Activated CD4-positive, alpha-beta T cell treated with anti-CD3 and anti-CD28 coated beads for 36 hours (primary cell): ENCODE data around the gene TTLL9. TPM values are rescaled to one million over a fixed set of nuclear protein-coding genes. Genes with fewer than 3 reads are reported as not detected.
"Not testable (repeated sequence)": the region's sequence is repeated elsewhere in the genome, so short reads cannot be mapped to it uniquely, and the experiment has no call there.

Experiments
- ATAC-seq: fragments of 200-7000 bp; cut with Tn5 transposase; one replicate; pipeline ENCODE4 v1.10.0; 2021; ENCODE audit warnings: mild to moderate bottlenecking, moderate library complexity
- CTCF ChIA-PET: fragments of 350-600 bp; sonication (Branson Sonifier 250); formaldehyde crosslinking; loops from one replicate; lab custom pipeline; 2021; ENCODE audit warnings: antibody characterized with exemption; lab: Charles Lee
- POLR2A ChIA-PET: fragments of 350-600 bp; sonication (Branson Sonifier 250); formaldehyde crosslinking; loops from one replicate; lab custom pipeline; 2021; ENCODE audit warnings: antibody characterized with exemption, inconsistent platforms; lab: Charles Lee
- DNase-seq: peaks from one replicate; pipeline ENCODE4 v3.0.0-alpha.2; 2020
- H3K27ac Mint-ChIP-seq: one replicate; pipeline ENCODE4 v1.8.0; 2021; ENCODE audit warnings: mixed read lengths
- H3K27me3 Mint-ChIP-seq: one replicate; pipeline ENCODE4 v1.8.0; 2021; ENCODE audit warnings: mixed read lengths
- H3K36me3 Mint-ChIP-seq: one replicate; pipeline ENCODE4 v1.8.0; 2021; ENCODE audit warnings: low read depth, mixed read lengths
- H3K4me1 Mint-ChIP-seq: one replicate; pipeline ENCODE4 v1.8.0; 2021; ENCODE audit warnings: mixed read lengths
- H3K4me3 Mint-ChIP-seq: one replicate; pipeline ENCODE4 v1.8.0; 2021; ENCODE audit warnings: mild to moderate bottlenecking, moderate library complexity, mixed read lengths
- H3K9me3 Mint-ChIP-seq: one replicate; pipeline ENCODE4 v1.8.0; 2021; ENCODE audit warnings: low read depth, mixed read lengths
- intact Hi-C, 2 experiments: fragments of 100-400 bp; cut with DNase I in 1 of 2; cut with micrococcal nuclease in 1 of 2; formaldehyde crosslinking; loops; one replicate each; pipeline versions ENCODE4 v1.14.2 to v1.15.1; 2022 to 2024; cut with DNase I, micrococcal nuclease
- total RNA-seq, 2 experiments: library from RNA; stranded (reverse); gene quantifications; one replicate each; pipeline ENCODE4 v1.2.3, GENCODE V29; 2021

TTLL9 gene
- total RNA-seq, 2 experiments from 2014 or later: not detected

- CTCF ChIA-PET: interaction anchor here (1.6 kb wide), 1 partner anchor 104 kb away, joined by 5 read pairs; no protein-coding TSS in a partner anchor
- POLR2A ChIA-PET: no interaction called here
- H3K4me3 Mint-ChIP-seq: no peak overlapping the region
- H3K9me3 Mint-ChIP-seq: no peaks in the 10 kb centered on the region
- H3K36me3 Mint-ChIP-seq: no peaks in the 10 kb centered on the region
- ATAC-seq (no peak), DNase-seq (no peak)
- H3K27me3 Mint-ChIP-seq: peaks cover 23% of the 10 kb centered on the region
- H3K4me1 Mint-ChIP-seq: no peaks in the 10 kb centered on the region
- intact Hi-C loops: no loop called here
- H3K27ac Mint-ChIP-seq: no peak overlapping the region
Observed at GRCh38 chr20:31922588-31922987, 52.2 kb downstream of the TTLL9 start.

GRCh38 chr20:31923388-31924331 is 53.2 kb downstream of the TTLL9 start:
- ATAC-seq (peak; percentile 44), DNase-seq (peak; percentile 11)
- ChIA-PET POLR2A (no interaction called here), CTCF (interaction anchor here (1.6 kb wide), 1 partner anchor 103 kb away, joined by 5 read pairs; no protein-coding TSS in a partner anchor)
- no peak overlapping the region for H3K4me3 Mint-ChIP-seq
- H3K27me3 Mint-ChIP-seq: peaks cover 25% of the 10 kb centered on the region
- no peaks in the 10 kb centered on the region for H3K36me3 Mint-ChIP-seq
- H3K27ac Mint-ChIP-seq: no peak overlapping the region
- H3K9me3 Mint-ChIP-seq: no peaks in the 10 kb centered on the region
- intact Hi-C loops: no loop called here
- no peaks in the 10 kb centered on the region for H3K4me1 Mint-ChIP-seq

DNA sequence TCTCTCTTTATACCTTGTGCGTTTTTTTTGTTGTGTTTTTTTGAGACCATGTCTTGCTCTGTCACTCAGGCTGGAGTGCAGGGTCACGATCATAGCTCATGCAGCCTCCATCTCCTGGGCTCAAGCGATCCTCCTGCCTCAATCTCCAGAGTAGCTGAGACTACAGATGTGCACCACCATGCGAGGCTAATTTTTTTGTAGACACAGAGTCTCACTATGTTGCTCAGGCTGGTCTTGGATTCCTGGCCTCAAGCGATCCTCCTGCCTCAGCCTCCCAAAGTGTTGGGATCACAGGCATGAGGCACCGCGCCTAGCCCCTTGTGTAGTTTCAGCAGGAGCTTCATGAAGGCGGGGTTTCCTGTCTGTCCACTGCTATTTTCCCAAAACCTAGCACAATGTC is 54.1 kb downstream of the TTLL9 start:
- ATAC-seq (no peak), DNase-seq (no peak)
- H3K4me3 Mint-ChIP-seq: no peak overlapping the region
- intact Hi-C loops: no loop called here
- H3K4me1 Mint-ChIP-seq: no peaks in the 10 kb centered on the region
- H3K9me3 Mint-ChIP-seq: no peaks in the 10 kb centered on the region
- H3K27me3 Mint-ChIP-seq: peaks cover 20% of the 10 kb centered on the region
- CTCF ChIA-PET: no interaction called here
- H3K27ac Mint-ChIP-seq: no peak overlapping the region
- POLR2A ChIA-PET: no interaction called here
- no peaks in the 10 kb centered on the region for H3K36me3 Mint-ChIP-seq

- no peaks in the 10 kb centered on the region for H3K36me3 Mint-ChIP-seq
- no peak for ATAC-seq
- intact Hi-C loops: no loop called here
- ChIA-PET CTCF (no interaction called here), POLR2A (no interaction called here)
- peaks cover 20% of the 10 kb centered on the region for H3K27me3 Mint-ChIP-seq
- H3K9me3 Mint-ChIP-seq: no peaks in the 10 kb centered on the region
- no peak overlapping the region for H3K27ac Mint-ChIP-seq
- DNase-seq: no peak
- no peaks in the 10 kb centered on the region for H3K4me1 Mint-ChIP-seq
- H3K4me3 Mint-ChIP-seq: no peak overlapping the region
Observed at GRCh38 chr20:31925631-31926030, 55.2 kb downstream of the TTLL9 start.

- Mint-ChIP-seq H3K4me3 (no peak overlapping the region), H3K9me3 (no peaks in the 10 kb centered on the region), H3K4me1 (no peaks in the 10 kb centered on the region), H3K36me3 (no peaks in the 10 kb centered on the region), H3K27me3 (peaks cover 19% of the 10 kb centered on the region), H3K27ac (no peak overlapping the region)
- POLR2A ChIA-PET: no interaction called here
- CTCF ChIA-PET: no interaction called here
- no peak for DNase-seq
- intact Hi-C loops: no loop called here
- ATAC-seq: no peak
Observed at GRCh38 chr20:31926493-31926892, 56.1 kb downstream of the TTLL9 start.

DNA sequence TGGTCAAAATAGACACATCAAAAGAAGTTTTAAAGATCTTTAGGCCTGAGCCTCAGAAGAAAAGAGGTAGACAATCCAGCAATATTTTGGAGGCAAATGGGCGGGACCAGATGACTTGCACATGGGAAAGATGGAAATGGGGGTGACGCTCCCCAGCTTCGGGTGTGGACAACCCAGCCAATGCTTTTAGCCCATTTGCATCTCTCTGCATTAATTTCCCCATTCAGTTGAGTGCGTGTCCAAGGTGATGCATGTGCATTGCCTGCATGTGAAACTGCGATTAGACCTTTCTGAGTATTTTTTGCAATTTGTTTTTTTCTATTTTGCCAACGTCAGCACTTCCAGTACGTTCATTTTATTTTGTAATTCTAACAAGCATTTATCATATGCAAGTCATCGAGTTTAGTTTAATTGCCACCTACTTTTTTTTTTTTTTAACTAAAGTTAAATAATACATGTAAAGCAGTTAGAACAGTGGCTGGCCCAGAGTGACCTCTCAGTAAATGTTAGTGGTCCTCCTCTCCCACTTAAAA is 57.3 kb downstream of the TTLL9 start:
- ATAC-seq (no peak), DNase-seq (no peak)
- no peak overlapping the region for H3K4me3 Mint-ChIP-seq
- no peak overlapping the region for H3K27ac Mint-ChIP-seq
- H3K27me3 Mint-ChIP-seq: peaks cover 14% of the 10 kb centered on the region
- H3K9me3 Mint-ChIP-seq: no peaks in the 10 kb centered on the region
- intact Hi-C loops: no loop called here
- H3K4me1 Mint-ChIP-seq: no peaks in the 10 kb centered on the region
- POLR2A ChIA-PET: no interaction called here
- CTCF ChIA-PET: no interaction called here
- H3K36me3 Mint-ChIP-seq: no peaks in the 10 kb centered on the region

GRCh38 chr20:31929631-31930030 is 59.2 kb downstream of the TTLL9 start:
- H3K27ac Mint-ChIP-seq, DNase-seq, intact Hi-C loops, ATAC-seq, H3K4me3 Mint-ChIP-seq, POLR2A ChIA-PET, H3K9me3 Mint-ChIP-seq, H3K36me3 Mint-ChIP-seq, H3K4me1 Mint-ChIP-seq, H3K27me3 Mint-ChIP-seq: not testable (repeated sequence)
- CTCF ChIA-PET: interaction anchor here (1.5 kb wide), 1 partner anchor 10 kb away, joined by 3 read pairs; no protein-coding TSS in a partner anchor

DNA sequence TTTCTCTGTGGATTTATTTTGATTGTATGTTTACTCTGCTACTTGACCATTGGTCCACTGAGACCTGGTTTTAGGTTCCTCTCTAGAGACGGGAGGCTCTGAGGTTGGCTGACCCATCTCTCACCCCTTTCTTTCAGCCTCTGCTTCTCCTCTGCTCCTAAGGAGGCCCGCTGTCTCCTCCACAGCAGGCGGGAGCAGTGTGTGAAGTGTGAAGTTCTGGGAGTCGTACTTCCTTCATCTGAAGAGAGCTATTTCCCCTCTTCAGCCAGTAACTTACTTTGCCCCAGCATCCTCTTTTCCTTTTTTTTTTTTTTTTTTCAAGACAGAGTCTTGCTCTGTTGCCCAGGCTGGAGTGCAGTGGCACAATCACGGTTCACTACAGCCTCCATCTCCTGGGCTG is 60.3 kb downstream of the TTLL9 start:
- intact Hi-C loops: no loop called here
- H3K27ac Mint-ChIP-seq: no peak overlapping the region
- POLR2A ChIA-PET: interaction anchor here (0.6 kb wide), 1 partner anchor 374 kb away, joined by 6 read pairs; no protein-coding TSS in a partner anchor
- no peaks in the 10 kb centered on the region for H3K9me3 Mint-ChIP-seq
- H3K4me1 Mint-ChIP-seq: no peaks in the 10 kb centered on the region
- ATAC-seq: no peak
- CTCF ChIA-PET: interaction anchor here (0.7 to 1.5 kb wide), 3 partner anchors 11 to 82 kb away, joined by 3 to 4 read pairs (median 4); no protein-coding TSS in a partner anchor
- H3K27me3 Mint-ChIP-seq: peaks cover 9% of the 10 kb centered on the region
- H3K4me3 Mint-ChIP-seq: no peak overlapping the region
- no peak for DNase-seq
- H3K36me3 Mint-ChIP-seq: no peaks in the 10 kb centered on the region

DNA sequence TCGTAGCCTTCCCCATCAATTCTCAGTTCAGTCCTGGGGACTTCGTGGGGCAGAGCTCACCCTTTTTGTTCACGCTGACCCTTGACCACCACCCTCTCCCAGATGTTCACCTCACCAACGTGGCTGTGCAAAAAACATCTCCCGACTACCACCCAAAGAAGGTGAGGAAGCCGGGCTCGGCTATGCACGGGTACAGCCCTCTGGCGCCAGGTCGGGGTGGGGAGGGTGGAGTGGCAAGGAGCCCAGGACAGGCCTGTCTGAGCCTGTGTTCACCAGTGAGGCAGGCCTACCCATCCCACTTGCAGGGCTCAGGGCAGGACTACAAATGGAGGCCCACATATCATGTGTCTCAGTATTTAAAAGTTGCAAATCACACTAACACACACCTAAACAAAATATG is 63.3 kb downstream of the TTLL9 start:
- DNase-seq (no peak), ATAC-seq (no peak)
- Mint-ChIP-seq H3K9me3 (no peaks in the 10 kb centered on the region), H3K4me3 (no peak overlapping the region), H3K27ac (no peak overlapping the region), H3K36me3 (no peaks in the 10 kb centered on the region), H3K4me1 (no peaks in the 10 kb centered on the region), H3K27me3 (peaks cover 2% of the 10 kb centered on the region)
- CTCF ChIA-PET: interaction anchor here (0.8 kb wide), 1 partner anchor 19 kb away, joined by 4 read pairs; the partner anchor contains the start of gene PDRG1
- intact Hi-C loops: no loop called here
- POLR2A ChIA-PET: no interaction called here

- ATAC-seq: no peak
- ChIA-PET POLR2A (no interaction called here), CTCF (no interaction called here)
Observed at GRCh38 chr20:31934491-31934890, 64.1 kb downstream of the TTLL9 start.

DNA sequence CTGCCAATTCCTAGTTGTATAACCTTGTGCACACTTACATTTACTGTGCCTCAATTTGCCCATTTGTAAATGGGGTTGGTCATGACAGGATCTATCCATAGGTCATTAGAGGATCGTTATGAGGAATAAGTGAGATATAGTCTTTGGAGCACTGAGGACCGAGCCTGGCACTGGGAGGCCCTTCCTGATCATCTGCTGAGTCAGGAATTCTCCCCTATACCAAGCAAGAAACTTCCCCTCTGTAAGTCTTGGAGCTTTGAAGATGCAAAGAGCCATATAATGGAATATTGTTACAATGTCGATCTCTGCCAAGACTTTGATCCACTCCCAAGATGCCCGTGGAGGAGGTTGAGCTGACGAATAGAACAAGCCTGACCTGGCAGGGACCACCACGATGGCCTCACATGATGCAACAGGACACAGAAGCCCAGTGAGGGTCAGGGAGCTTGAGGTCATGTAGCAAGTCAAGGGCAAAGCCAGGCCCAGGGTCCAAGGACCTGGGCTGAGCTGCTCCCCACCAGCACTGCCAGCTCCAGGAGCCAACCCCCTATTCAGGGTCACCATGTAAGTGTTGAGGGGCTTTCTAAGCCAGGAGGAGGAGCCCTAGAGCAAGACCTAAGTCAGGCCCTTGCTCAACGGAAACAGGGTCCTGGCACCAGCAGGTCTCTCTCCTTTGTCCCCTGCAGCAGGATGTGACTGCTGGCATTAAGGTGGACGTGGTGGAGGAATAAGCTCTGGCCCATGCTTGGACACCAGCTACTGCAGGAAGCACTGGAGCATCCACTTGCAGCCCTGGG is 64.7 kb downstream of the TTLL9 start:
- no peak overlapping the region for H3K27ac Mint-ChIP-seq
- CTCF ChIA-PET: interaction anchor here (0.7 to 1.2 kb wide), 3 partner anchors 17 to 83 kb away, joined by 3 to 4 read pairs (median 4); partner anchors contain the start of gene PDRG1
- intact Hi-C loops: no loop called here
- no peak for DNase-seq
- H3K9me3 Mint-ChIP-seq: no peaks in the 10 kb centered on the region
- H3K27me3 Mint-ChIP-seq: peaks cover 2% of the 10 kb centered on the region
- POLR2A ChIA-PET: no interaction called here
- H3K36me3 Mint-ChIP-seq: no peaks in the 10 kb centered on the region
- no peak for ATAC-seq
- no peak overlapping the region for H3K4me3 Mint-ChIP-seq
- H3K4me1 Mint-ChIP-seq: no peaks in the 10 kb centered on the region

More at GRCh38 chr20:31934491-31934890, 64.1 kb downstream of the TTLL9 start:
- Mint-ChIP-seq H3K36me3 (no peaks in the 10 kb centered on the region), H3K9me3 (no peaks in the 10 kb centered on the region), H3K4me1 (no peaks in the 10 kb centered on the region), H3K27me3 (peaks cover 2% of the 10 kb centered on the region), H3K4me3 (no peak overlapping the region), H3K27ac (no peak overlapping the region)
- DNase-seq: no peak
- intact Hi-C loops: no loop called here
